KMS-11 (cell line): ENCODE data around the gene FFAR3.
"Not testable (repeated sequence)": the region's sequence is repeated elsewhere in the genome, so short reads cannot be mapped to it uniquely, and the experiment has no call there.

Source experiments
- H2AFZ ChIP-seq: fragments of 200-600 bp; sonication (generic); 2 replicates; pipeline ENCODE4 v1.6.1; 2016; ENCODE audit warnings: antibody characterized with exemption, mixed run types, low read depth
- H3K27ac ChIP-seq: fragments of 200-600 bp; sonication (generic); 2 replicates; pipeline ENCODE4 v1.6.1; 2016; ENCODE audit warnings: mild to moderate bottlenecking, mixed run types
- H3K27me3 ChIP-seq: fragments of 200-600 bp; sonication (generic); 2 replicates; pipeline ENCODE4 v1.6.1; 2017; ENCODE audit warnings: mild to moderate bottlenecking, low read depth, mixed run types, moderate library complexity; ENCODE audit not compliant: insufficient read depth
- H3K36me3 ChIP-seq: fragments of 200-600 bp; sonication (generic); 2 replicates; pipeline ENCODE4 v1.6.1; 2017; ENCODE audit warnings: mild to moderate bottlenecking, mixed run types; ENCODE audit not compliant: insufficient read depth
- H3K4me1 ChIP-seq: fragments of 200-600 bp; sonication (generic); 2 replicates; pipeline ENCODE4 v1.6.1; 2016; ENCODE audit warnings: mild to moderate bottlenecking, low read depth, mixed run types; ENCODE audit not compliant: poor library complexity, severe bottlenecking
- H3K4me2 ChIP-seq: fragments of 200-600 bp; sonication (generic); 2 replicates; pipeline ENCODE4 v1.7.0; 2016; ENCODE audit warnings: mild to moderate bottlenecking, mixed run types
- H3K4me3 ChIP-seq: fragments of 200-600 bp; sonication (generic); IDR thresholded peaks from 2 replicates; pipeline ENCODE4 v1.6.1; 2017; ENCODE audit warnings: low read depth, low read length, mixed read lengths; ENCODE audit not compliant: insufficient read depth
- H3K79me2 ChIP-seq: fragments of 200-600 bp; sonication (generic); 2 replicates; pipeline ENCODE4 v1.6.1; 2016; ENCODE audit warnings: low read depth, mixed run types; ENCODE audit not compliant: insufficient read depth
- H3K9ac ChIP-seq: fragments of 200-600 bp; sonication (generic); 2 replicates; pipeline ENCODE4 v1.6.1; 2016; ENCODE audit warnings: mild to moderate bottlenecking, mixed run types
- H4K20me1 ChIP-seq: fragments of 200-600 bp; sonication (generic); 2 replicates; pipeline ENCODE4 v1.6.1; 2016; ENCODE audit warnings: mild to moderate bottlenecking, mixed run types; ENCODE audit not compliant: insufficient read depth
- TF ChIP-seq, protein P1 (sequence below): fragments of 200-600 bp; sonication (generic); conservative IDR thresholded peaks from 2 replicates; pipeline ENCODE4 v1.6.1; 2017; ENCODE audit warnings: low read depth, mild to moderate bottlenecking, antibody characterized with exemption, low read length, moderate library complexity, mixed read lengths

The FFAR3 gene

DNA sequence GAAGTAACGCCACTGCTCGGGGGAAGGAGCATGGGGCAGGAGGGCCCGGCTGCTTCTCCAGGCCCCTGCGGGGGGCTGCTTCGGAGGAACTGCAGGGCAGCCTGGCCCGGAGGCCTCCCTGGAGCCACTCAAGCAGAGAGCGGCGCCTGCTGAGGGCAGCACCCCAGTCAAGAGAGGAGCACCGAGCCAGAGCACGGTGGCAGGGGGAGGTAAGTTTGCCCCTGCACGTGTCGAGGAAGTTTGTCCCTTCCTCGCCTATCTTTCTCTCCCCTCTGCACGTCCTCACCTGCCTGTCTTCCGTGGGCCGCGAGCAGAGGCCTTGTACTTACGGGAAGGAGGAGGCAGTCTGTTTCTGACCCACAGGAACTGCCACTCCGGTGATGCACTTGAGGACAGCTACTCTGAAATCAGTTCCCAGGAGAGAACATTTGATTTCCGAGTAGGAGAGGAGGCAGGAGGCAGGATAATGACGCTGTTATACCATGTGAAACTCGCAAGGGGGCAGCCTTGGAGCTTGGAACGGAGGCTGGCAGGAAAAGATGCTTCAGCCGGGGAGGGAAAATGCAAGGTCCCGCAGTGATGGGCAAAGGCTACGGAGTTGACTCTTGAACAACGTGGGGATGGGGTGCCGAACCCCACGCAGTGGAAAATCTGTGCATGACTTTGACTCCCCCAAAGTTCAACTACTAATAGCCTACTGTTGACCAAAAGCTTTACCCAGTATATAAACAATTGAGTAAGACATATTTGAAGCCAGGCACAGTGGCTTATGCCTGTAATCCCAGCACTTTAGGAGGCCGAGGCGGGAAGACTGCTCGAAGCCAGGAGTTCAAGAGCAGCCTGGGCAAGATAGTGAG is 5.6 kb upstream of the FFAR3 start:
- H4K20me1 ChIP-seq = no peaks in the 10 kb centered on the region
- no peaks in the 10 kb centered on the region for H3K79me2 ChIP-seq
- H3K4me2 ChIP-seq = no peak overlapping the region
- H3K36me3 ChIP-seq = no peaks in the 10 kb centered on the region
- no peak overlapping the region for H3K9ac ChIP-seq
- TF ChIP-seq, protein P1, sequence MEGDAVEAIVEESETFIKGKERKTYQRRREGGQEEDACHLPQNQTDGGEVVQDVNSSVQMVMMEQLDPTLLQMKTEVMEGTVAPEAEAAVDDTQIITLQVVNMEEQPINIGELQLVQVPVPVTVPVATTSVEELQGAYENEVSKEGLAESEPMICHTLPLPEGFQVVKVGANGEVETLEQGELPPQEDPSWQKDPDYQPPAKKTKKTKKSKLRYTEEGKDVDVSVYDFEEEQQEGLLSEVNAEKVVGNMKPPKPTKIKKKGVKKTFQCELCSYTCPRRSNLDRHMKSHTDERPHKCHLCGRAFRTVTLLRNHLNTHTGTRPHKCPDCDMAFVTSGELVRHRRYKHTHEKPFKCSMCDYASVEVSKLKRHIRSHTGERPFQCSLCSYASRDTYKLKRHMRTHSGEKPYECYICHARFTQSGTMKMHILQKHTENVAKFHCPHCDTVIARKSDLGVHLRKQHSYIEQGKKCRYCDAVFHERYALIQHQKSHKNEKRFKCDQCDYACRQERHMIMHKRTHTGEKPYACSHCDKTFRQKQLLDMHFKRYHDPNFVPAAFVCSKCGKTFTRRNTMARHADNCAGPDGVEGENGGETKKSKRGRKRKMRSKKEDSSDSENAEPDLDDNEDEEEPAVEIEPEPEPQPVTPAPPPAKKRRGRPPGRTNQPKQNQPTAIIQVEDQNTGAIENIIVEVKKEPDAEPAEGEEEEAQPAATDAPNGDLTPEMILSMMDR = peak; percentile 69
- no peak overlapping the region for H3K4me3 ChIP-seq
- H3K27me3 ChIP-seq = peaks cover 42% of the 10 kb centered on the region
- H3K4me1 ChIP-seq = no peaks in the 10 kb centered on the region
- no peak overlapping the region for H3K27ac ChIP-seq
- no peak overlapping the region; the same call in 1 of the 2 replicates for H2AFZ ChIP-seq

DNA sequence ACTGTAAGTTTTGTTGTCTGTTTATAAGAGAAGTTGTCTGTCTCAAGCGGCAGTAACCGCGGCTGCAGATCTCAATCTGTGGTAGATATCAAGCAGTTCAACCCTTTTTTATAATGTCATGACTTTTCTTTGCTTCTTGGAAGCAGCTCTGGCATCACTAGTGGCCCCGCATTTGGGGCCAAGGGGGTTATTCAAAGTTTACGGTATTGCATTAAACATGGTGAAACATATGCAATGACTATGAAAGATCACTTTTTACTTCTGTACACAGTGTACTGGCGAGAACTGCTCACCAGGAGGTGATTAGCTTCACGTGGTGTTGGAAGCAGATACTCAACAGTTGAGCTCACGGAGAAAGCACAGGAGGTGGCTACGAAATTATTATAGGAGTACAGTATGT is 4.6 kb upstream of the FFAR3 start:
- H3K27ac ChIP-seq = no peak overlapping the region
- H3K79me2 ChIP-seq = no peaks in the 10 kb centered on the region
- H3K9ac ChIP-seq = no peak overlapping the region
- no peak overlapping the region for H3K4me2 ChIP-seq
- H3K4me1 ChIP-seq = no peaks in the 10 kb centered on the region
- H2AFZ ChIP-seq = no peak overlapping the region
- peaks cover 36% of the 10 kb centered on the region for H3K27me3 ChIP-seq
- H4K20me1 ChIP-seq = no peaks in the 10 kb centered on the region
- H3K36me3 ChIP-seq = no peaks in the 10 kb centered on the region
- TF ChIP-seq, protein P1 = no peak
- H3K4me3 ChIP-seq = no peak overlapping the region

DNA sequence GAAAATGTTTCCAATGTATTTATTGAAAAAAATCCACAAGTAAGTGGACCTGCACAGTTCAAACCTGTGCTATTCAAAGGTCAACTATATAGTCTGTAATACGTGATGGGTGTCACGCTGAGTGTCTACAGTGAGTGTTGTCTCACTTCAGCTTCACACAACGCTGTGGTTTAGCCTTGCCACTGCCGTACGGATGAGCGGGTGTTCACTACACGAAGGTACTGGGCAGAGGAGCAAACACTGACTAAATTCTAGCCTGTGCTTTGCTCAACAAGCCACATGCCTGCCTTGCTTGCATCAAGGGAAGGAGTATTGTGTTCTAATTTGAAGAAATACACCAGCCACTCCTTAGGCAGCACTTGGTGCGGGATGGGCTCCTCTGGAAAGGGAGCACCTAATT is 3.4 kb upstream of the FFAR3 start:
- TF ChIP-seq, protein P1 = no peak
- no peaks in the 10 kb centered on the region for H3K4me1 ChIP-seq
- H3K79me2 ChIP-seq = no peaks in the 10 kb centered on the region
- H3K4me3 ChIP-seq = no peak overlapping the region
- no peak overlapping the region for H2AFZ ChIP-seq
- no peaks in the 10 kb centered on the region for H3K36me3 ChIP-seq
- H3K27me3 ChIP-seq = peaks cover 27% of the 10 kb centered on the region
- H4K20me1 ChIP-seq = no peaks in the 10 kb centered on the region
- H3K4me2 ChIP-seq = no peak overlapping the region
- H3K27ac ChIP-seq = no peak overlapping the region
- no peak overlapping the region for H3K9ac ChIP-seq

DNA sequence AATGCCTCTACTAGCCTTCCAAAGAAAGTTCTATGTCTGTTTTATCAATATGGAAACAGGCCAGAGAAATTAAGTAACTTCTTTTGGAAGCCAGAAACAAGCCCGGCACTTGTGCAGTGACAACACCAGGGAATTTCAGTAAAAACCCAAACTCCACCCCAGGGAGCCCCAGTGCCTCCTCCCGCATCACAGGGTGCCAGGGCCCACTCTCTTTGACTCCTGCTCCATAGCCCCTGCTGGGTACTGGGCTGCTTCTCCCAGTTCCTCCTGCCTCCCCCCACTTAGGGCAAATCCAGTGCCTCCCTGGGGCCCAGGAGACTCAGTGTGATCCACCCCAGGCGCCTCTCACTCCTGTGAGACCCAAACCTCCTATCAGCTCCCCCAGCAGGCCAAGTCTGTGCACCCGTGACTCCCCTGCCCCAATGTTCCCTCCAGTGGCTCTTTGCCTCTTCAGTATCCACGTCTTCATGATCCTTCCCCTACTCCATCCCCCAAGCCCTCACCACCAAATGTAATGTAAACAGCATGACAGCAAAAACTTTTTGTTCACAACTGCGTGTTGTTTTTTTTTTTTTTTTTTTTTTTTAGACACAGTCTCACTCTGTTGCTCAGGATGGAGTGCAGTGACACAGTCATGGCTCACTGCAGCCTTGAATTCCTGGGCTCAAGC is 2.3 kb upstream of the FFAR3 start:
- no peak overlapping the region for H3K4me2 ChIP-seq
- H3K4me1 ChIP-seq = no peaks in the 10 kb centered on the region
- peaks cover 22% of the 10 kb centered on the region for H3K27me3 ChIP-seq
- H2AFZ ChIP-seq = no peak overlapping the region
- H3K79me2 ChIP-seq = no peaks in the 10 kb centered on the region
- TF ChIP-seq, protein P1 = no peak
- no peak overlapping the region for H3K9ac ChIP-seq
- no peak overlapping the region for H3K4me3 ChIP-seq
- no peak overlapping the region for H3K27ac ChIP-seq
- H4K20me1 ChIP-seq = no peaks in the 10 kb centered on the region
- no peaks in the 10 kb centered on the region for H3K36me3 ChIP-seq

DNA sequence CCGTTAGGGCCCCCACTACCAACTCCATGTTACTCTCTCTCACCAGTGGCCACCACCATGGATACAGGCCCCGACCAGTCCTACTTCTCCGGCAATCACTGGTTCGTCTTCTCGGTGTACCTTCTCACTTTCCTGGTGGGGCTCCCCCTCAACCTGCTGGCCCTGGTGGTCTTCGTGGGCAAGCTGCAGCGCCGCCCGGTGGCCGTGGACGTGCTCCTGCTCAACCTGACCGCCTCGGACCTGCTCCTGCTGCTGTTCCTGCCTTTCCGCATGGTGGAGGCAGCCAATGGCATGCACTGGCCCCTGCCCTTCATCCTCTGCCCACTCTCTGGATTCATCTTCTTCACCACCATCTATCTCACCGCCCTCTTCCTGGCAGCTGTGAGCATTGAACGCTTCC is 574 bp downstream of the FFAR3 start:
- not testable (repeated sequence) for H3K79me2 ChIP-seq, H3K4me3 ChIP-seq, H3K27me3 ChIP-seq, H3K9ac ChIP-seq, H3K27ac ChIP-seq, H3K4me1 ChIP-seq, H3K36me3 ChIP-seq, H2AFZ ChIP-seq, H4K20me1 ChIP-seq, H3K4me2 ChIP-seq

DNA sequence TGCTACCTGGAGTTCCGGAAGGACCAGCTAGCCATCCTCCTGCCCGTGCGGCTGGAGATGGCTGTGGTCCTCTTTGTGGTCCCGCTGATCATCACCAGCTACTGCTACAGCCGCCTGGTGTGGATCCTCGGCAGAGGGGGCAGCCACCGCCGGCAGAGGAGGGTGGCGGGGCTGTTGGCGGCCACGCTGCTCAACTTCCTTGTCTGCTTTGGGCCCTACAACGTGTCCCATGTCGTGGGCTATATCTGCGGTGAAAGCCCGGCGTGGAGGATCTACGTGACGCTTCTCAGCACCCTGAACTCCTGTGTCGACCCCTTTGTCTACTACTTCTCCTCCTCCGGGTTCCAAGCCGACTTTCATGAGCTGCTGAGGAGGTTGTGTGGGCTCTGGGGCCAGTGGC is 1.1 kb downstream of the FFAR3 start:
- not testable (repeated sequence) for H3K27me3 ChIP-seq, H3K4me2 ChIP-seq, H3K4me1 ChIP-seq

DNA sequence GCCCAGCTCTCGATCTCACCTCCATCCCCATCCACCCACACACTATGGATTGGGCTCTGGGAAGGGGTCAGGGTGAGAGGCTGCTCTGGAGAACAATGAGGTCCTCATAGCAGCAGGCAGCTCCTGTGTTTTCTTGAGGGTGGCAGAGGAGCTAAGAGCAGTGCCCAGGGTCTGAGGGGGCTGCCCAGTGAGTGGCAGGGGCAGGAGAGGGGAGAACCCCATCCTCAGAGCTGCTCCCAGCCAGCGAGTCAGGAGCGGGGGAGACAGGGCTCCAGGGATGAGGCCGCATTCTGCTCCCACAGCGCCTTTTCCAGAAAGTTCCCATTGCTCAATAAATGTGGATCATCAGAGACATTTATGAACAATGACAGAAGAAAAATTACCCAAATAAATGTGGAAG is 1.8 kb downstream of the FFAR3 start:
- not testable (repeated sequence) for H3K36me3 ChIP-seq, H3K9ac ChIP-seq, H2AFZ ChIP-seq, H3K27ac ChIP-seq, H3K79me2 ChIP-seq, H4K20me1 ChIP-seq, H3K4me2 ChIP-seq, H3K4me3 ChIP-seq, H3K27me3 ChIP-seq, H3K4me1 ChIP-seq

More for the DNA sequence above, 1.1 kb downstream of the FFAR3 start:
- H3K36me3 ChIP-seq, H3K4me3 ChIP-seq, H3K27ac ChIP-seq, H2AFZ ChIP-seq, H4K20me1 ChIP-seq, H3K9ac ChIP-seq, H3K79me2 ChIP-seq: not testable (repeated sequence)
